Stromal cell of bone marrow (primary cell): ENCODE data around the gene GRIN1.

Experiments used
- DNase-seq: peaks from one replicate; pipeline ENCODE4 v3.0.0-alpha.2; 2012; ENCODE audit warnings: low read depth

Gene GRIN1

GRCh38 chr9:137178939-137179630 is 40.1 kb downstream of the GRIN1 start:
- DNase-seq: no peak

GRCh38 chr9:137179761-137180160 is 40.8 kb downstream of the GRIN1 start:
- DNase-seq: no peak

- DNase-seq: no peak
Measured at GRCh38 chr9:137180491-137180890, 41.5 kb downstream of the GRIN1 start.

GRCh38 chr9:137181680-137182079 is 42.7 kb downstream of the GRIN1 start:
- DNase-seq: no peak

GRCh38 chr9:137182836-137183235 is 43.9 kb downstream of the GRIN1 start:
- no peak for DNase-seq

- no peak for DNase-seq
Measured at GRCh38 chr9:137183980-137184595, 45.1 kb downstream of the GRIN1 start.

GRCh38 chr9:137184881-137185660 is 46.1 kb downstream of the GRIN1 start:
- no peak for DNase-seq

- no peak for DNase-seq
Measured at GRCh38 chr9:137185921-137186320, 47.0 kb downstream of the GRIN1 start.

GRCh38 chr9:137186385-137186784 is 47.4 kb downstream of the GRIN1 start:
- DNase-seq: no peak

- no peak for DNase-seq
Measured at GRCh38 chr9:137187386-137187785, 48.4 kb downstream of the GRIN1 start.

GRCh38 chr9:137188086-137188489 is 49.1 kb downstream of the GRIN1 start:
- no peak for DNase-seq

- peak; percentile 83 for DNase-seq
Measured at GRCh38 chr9:137188490-137189296, 49.7 kb downstream of the GRIN1 start, which contains the start of the genes ANAPC2 and SSNA1. ANAPC2 (minus strand) TSS chr9:137188560; CDS start chr9:137188532, 28 bp downstream. SSNA1 (plus strand) TSS chr9:137188676; CDS start chr9:137188727, 51 bp downstream.

- no peak for DNase-seq
Measured at GRCh38 chr9:137189297-137190295, 50.6 kb downstream of the GRIN1 start.

- DNase-seq: no peak
Measured at GRCh38 chr9:137190315-137190856, 51.4 kb downstream of the GRIN1 start.

- no peak for DNase-seq
Measured at GRCh38 chr9:137191245-137191644, 52.3 kb downstream of the GRIN1 start.

GRCh38 chr9:137191691-137192447 is 52.9 kb downstream of the GRIN1 start:
- no peak for DNase-seq

GRCh38 chr9:137192448-137192780 is 53.5 kb downstream of the GRIN1 start:
- DNase-seq: no peak

- no peak for DNase-seq
Measured at GRCh38 chr9:137192859-137193258, 53.9 kb downstream of the GRIN1 start.

GRCh38 chr9:137193771-137194170 is 54.8 kb downstream of the GRIN1 start:
- DNase-seq: no peak

- no peak for DNase-seq
Measured at GRCh38 chr9:137194388-137194787, 55.4 kb downstream of the GRIN1 start.
